Naive thymus-derived CD4-positive, alpha-beta T cell (primary cell): ENCODE results near the gene MBOAT2. TPM values are rescaled to one million over a fixed set of nuclear protein-coding genes. Genes with fewer than 3 reads are reported as not detected.

Experiments used
- ATAC-seq: fragments of 150-1000 bp; cut with Tn5 transposase; 2 replicates; pipeline ENCODE4 v1.10.0; 2021; ENCODE audit warnings: mild to moderate bottlenecking, moderate library complexity
- CTCF ChIA-PET: fragments of 350-600 bp; sonication (Branson Sonifier 250); formaldehyde crosslinking; loops from one replicate; lab custom pipeline; 2021; ENCODE audit warnings: antibody characterized with exemption; lab: Charles Lee
- POLR2A ChIA-PET: fragments of 350-600 bp; sonication (Branson Sonifier 250); formaldehyde crosslinking; loops from one replicate; lab custom pipeline; 2021; ENCODE audit warnings: antibody characterized with exemption, inconsistent platforms; lab: Charles Lee
- DNase-seq, 9 donors: peaks; one replicate each; pipeline versions ENCODE4 v3.0.0 to v3.0.0-alpha.2; 2020 to 2022; ENCODE audit warnings: mixed read lengths in 1 of 9
- H3K27ac ChIP-seq: one replicate; pipeline ENCODE4 v1.7.0; 2013; ENCODE audit warnings: mild to moderate bottlenecking, low read depth, low read length, moderate library complexity
- H3K27me3 ChIP-seq, 2 donors: one replicate each; pipeline ENCODE4 v1.7.0; 2013; ENCODE audit warnings: low read length in 2 of 2, mild to moderate bottlenecking in 2 of 2, moderate library complexity in 2 of 2; ENCODE audit not compliant: control insufficient read depth in 2 of 2, insufficient read depth in 2 of 2
- H3K36me3 ChIP-seq, 3 experiments: 1 replicate in 2 of 3; 2 replicates in 1 of 3; pipeline ENCODE4 v1.7.0; 2013; ENCODE audit warnings: low read length in 3 of 3, mild to moderate bottlenecking in 3 of 3, moderate library complexity in 1 of 3; ENCODE audit not compliant: insufficient read depth in 3 of 3, control insufficient read depth in 2 of 3
- H3K4me1 ChIP-seq, 2 donors: one replicate each; pipeline ENCODE4 v1.7.0; 2013; ENCODE audit warnings: low read length in 2 of 2, mild to moderate bottlenecking in 2 of 2, moderate library complexity in 1 of 2; ENCODE audit not compliant: control insufficient read depth in 2 of 2, insufficient read depth in 2 of 2
- H3K4me3 ChIP-seq: 2 replicates; pipeline ENCODE4 v1.7.0; 2013; ENCODE audit warnings: mild to moderate bottlenecking, low read length
- H3K9me3 ChIP-seq, 3 experiments: 1 replicate in 2 of 3; 2 replicates in 1 of 3; pipeline ENCODE4 v1.7.0; 2013; ENCODE audit warnings: low read length in 3 of 3; ENCODE audit not compliant: control insufficient read depth in 2 of 3
- H3K27ac Mint-ChIP-seq, 9 donors: one replicate each; pipeline ENCODE4 v1.8.0; 2020 to 2022; ENCODE audit warnings: mixed read lengths in 9 of 9, mild to moderate bottlenecking in 8 of 9, moderate library complexity in 5 of 9, inconsistent platforms in 2 of 9
- H3K27me3 Mint-ChIP-seq, 5 donors: one replicate each; pipeline ENCODE4 v1.8.0; 2021 to 2022; ENCODE audit warnings: mixed read lengths in 5 of 5, mild to moderate bottlenecking in 1 of 5
- H3K36me3 Mint-ChIP-seq, 5 donors: one replicate each; pipeline ENCODE4 v1.8.0; 2020 to 2022; ENCODE audit warnings: mixed read lengths in 5 of 5, mild to moderate bottlenecking in 3 of 5, inconsistent platforms in 1 of 5
- H3K4me1 Mint-ChIP-seq, 7 donors: one replicate each; pipeline ENCODE4 v1.8.0; 2020 to 2022; ENCODE audit warnings: mixed read lengths in 7 of 7, mild to moderate bottlenecking in 3 of 7, inconsistent platforms in 1 of 7
- H3K4me3 Mint-ChIP-seq, 10 donors: one replicate each; pipeline ENCODE4 v1.8.0; 2020 to 2022; ENCODE audit warnings: mild to moderate bottlenecking in 10 of 10, mixed read lengths in 10 of 10, moderate library complexity in 6 of 10, inconsistent platforms in 2 of 10
- H3K9me3 Mint-ChIP-seq, 11 donors: one replicate each; pipeline ENCODE4 v1.8.0; 2020 to 2022; ENCODE audit warnings: mixed read lengths in 11 of 11, mild to moderate bottlenecking in 4 of 11, inconsistent platforms in 1 of 11, moderate library complexity in 1 of 11
- intact Hi-C, 2 donors: fragments of 100-400 bp; cut with micrococcal nuclease; formaldehyde crosslinking; loops; one replicate each; pipeline ENCODE4 v1.15.1; 2023
- polyA plus RNA-seq, 2 donors: library from polyadenylated mRNA; unstranded; fragments of 300-500 nt; fragmentation: Illumina TruSeq; gene quantifications; one replicate each; pipeline ENCODE4 v1.2.3, GENCODE V29; 2021
- total RNA-seq, 6 experiments: library from RNA in 5 of 6; stranded (reverse) in 5 of 6; gene quantifications; 1 replicate in 5 of 6; 2 replicates in 1 of 6; pipeline ENCODE4 v1.2.3 and lab custom pipeline; 2021 to 2026

MBOAT2 gene
- total and polyA plus RNA-seq, 7 experiments from 2014 or later = 0.90 to 6.0 (median 1.9) TPM

GRCh38 chr2:8962890-8963289 is 40.6 kb downstream of the MBOAT2 start:
- POLR2A ChIA-PET = no interaction called here
- peaks cover 0 to 6% (median 0%) of the 10 kb centered on the region in 11 donors for H3K9me3 Mint-ChIP-seq
- H3K27me3 ChIP-seq = no peaks in the 10 kb centered on the region
- H3K4me3 Mint-ChIP-seq = no peak overlapping the region
- no peak for ATAC-seq
- no peaks in the 10 kb centered on the region for H3K36me3 Mint-ChIP-seq
- H3K36me3 ChIP-seq = no peaks in the 10 kb centered on the region
- H3K4me1 ChIP-seq = no peaks in the 10 kb centered on the region
- intact Hi-C loops = no loop called here
- no peaks in the 10 kb centered on the region for H3K4me1 Mint-ChIP-seq
- no peak overlapping the region for H3K27ac ChIP-seq
- CTCF ChIA-PET = no interaction called here
- DNase-seq = no peak
- H3K27me3 Mint-ChIP-seq = peaks cover 2 to 20% (median 17%) of the 10 kb centered on the region in 5 donors
- H3K9me3 ChIP-seq = no peaks in the 10 kb centered on the region
- H3K4me3 ChIP-seq = no peak overlapping the region
- no peak overlapping the region for H3K27ac Mint-ChIP-seq

- no peaks in the 10 kb centered on the region for H3K36me3 ChIP-seq
- H3K4me1 Mint-ChIP-seq = peaks cover 0 to 3% (median 0%) of the 10 kb centered on the region in 7 donors
- peak overlapping the region in 1 of 9 donors; percentile 56 for H3K27ac Mint-ChIP-seq
- no peaks in the 10 kb centered on the region for H3K4me1 ChIP-seq
- H3K9me3 ChIP-seq = peaks cover 0 to 15% (median 0%) of the 10 kb centered on the region in 3 experiments
- H3K9me3 Mint-ChIP-seq = peaks cover 3 to 25% (median 18%) of the 10 kb centered on the region in 11 donors
- H3K4me3 ChIP-seq = no peak overlapping the region
- H3K36me3 Mint-ChIP-seq = peaks cover 4 to 21% (median 14%) of the 10 kb centered on the region in 5 donors
- H3K4me3 Mint-ChIP-seq = no peak overlapping the region
- intact Hi-C loops = no loop called here
- no peak for ATAC-seq
- CTCF ChIA-PET = interaction anchor here (0.6 kb wide), 1 partner anchor 1753 kb away, joined by 4 read pairs; no protein-coding TSS in a partner anchor
- no peak overlapping the region for H3K27ac ChIP-seq
- peaks cover 0 to 31% (median 19%) of the 10 kb centered on the region in 5 donors for H3K27me3 Mint-ChIP-seq
- POLR2A ChIA-PET = no interaction called here
- H3K27me3 ChIP-seq = no peaks in the 10 kb centered on the region
- DNase-seq = no peak
These were observed 45.9 kb downstream of the MBOAT2 start for GRCh38 chr2:8957628-8958027.

- H3K36me3 Mint-ChIP-seq = peaks cover 8 to 27% (median 14%) of the 10 kb centered on the region in 5 donors
- CTCF ChIA-PET = no interaction called here
These were observed 46.7 kb downstream of the MBOAT2 start for GRCh38 chr2:8956774-8957173.

DNA sequence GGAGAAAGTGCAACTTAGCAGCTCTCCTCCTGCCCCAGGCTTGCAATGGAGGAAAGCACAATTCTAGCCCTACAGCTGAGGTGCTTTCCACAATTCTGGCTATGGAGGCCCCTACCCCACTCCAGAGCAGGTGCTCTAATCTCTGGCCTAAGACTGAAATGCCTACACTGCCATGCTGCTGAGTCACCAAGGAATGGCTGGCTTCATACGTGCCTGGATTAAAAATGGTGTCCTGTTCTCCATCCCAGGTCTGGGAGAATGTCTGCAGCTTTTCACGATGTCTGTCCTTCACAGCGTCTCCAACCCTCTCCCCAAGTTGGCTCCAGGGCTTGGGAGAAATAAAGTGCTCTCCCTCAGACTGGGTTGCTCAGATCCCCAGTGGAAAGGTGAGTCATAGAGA is 48.5 kb downstream of the MBOAT2 start:
- H3K27me3 Mint-ChIP-seq = peaks cover 0 to 45% (median 31%) of the 10 kb centered on the region in 5 donors
- Histone ChIP-seq H3K36me3 (no peaks in the 10 kb centered on the region), H3K4me1 (no peaks in the 10 kb centered on the region), H3K4me3 (no peak overlapping the region), H3K27ac (no peak overlapping the region), H3K9me3 (peaks cover 0 to 15% (median 0%) of the 10 kb centered on the region in 3 experiments), H3K27me3 (no peaks in the 10 kb centered on the region)
- no peak overlapping the region for H3K27ac Mint-ChIP-seq
- H3K4me3 Mint-ChIP-seq = no peak overlapping the region
- POLR2A ChIA-PET = no interaction called here
- intact Hi-C loops = no loop called here
- H3K36me3 Mint-ChIP-seq = peaks cover 8 to 31% (median 14%) of the 10 kb centered on the region in 5 donors
- no peak for ATAC-seq
- peaks cover 0 to 3% (median 0%) of the 10 kb centered on the region in 7 donors for H3K4me1 Mint-ChIP-seq
- DNase-seq = no peak
- peaks cover 3 to 50% (median 27%) of the 10 kb centered on the region in 11 donors for H3K9me3 Mint-ChIP-seq
- CTCF ChIA-PET = no interaction called here

More at GRCh38 chr2:8956774-8957173, 46.7 kb downstream of the MBOAT2 start:
- H3K27me3 Mint-ChIP-seq = peaks cover 0 to 40% (median 27%) of the 10 kb centered on the region in 5 donors
- H3K27me3 ChIP-seq = no peaks in the 10 kb centered on the region
- intact Hi-C loops = no loop called here
- no peaks in the 10 kb centered on the region for H3K36me3 ChIP-seq
- H3K4me1 ChIP-seq = no peaks in the 10 kb centered on the region
- H3K9me3 ChIP-seq = peaks cover 0 to 15% (median 0%) of the 10 kb centered on the region in 3 experiments
- no peak for DNase-seq
- no peak overlapping the region for H3K4me3 Mint-ChIP-seq
- no peak overlapping the region for H3K27ac ChIP-seq
- H3K9me3 Mint-ChIP-seq = peaks cover 3 to 34% (median 24%) of the 10 kb centered on the region in 11 donors
- H3K4me3 ChIP-seq = no peak overlapping the region
- H3K4me1 Mint-ChIP-seq = peaks cover 0 to 3% (median 0%) of the 10 kb centered on the region in 7 donors
- ATAC-seq = no peak
- H3K27ac Mint-ChIP-seq = no peak overlapping the region
- POLR2A ChIA-PET = no interaction called here

- ATAC-seq (no peak), DNase-seq (no peak)
- Mint-ChIP-seq H3K4me3 (no peak overlapping the region), H3K27ac (no peak overlapping the region), H3K4me1 (peaks cover 0 to 3% (median 0%) of the 10 kb centered on the region in 7 donors), H3K27me3 (peaks cover 6 to 49% (median 35%) of the 10 kb centered on the region in 5 donors), H3K36me3 (peaks cover 8 to 31% (median 14%) of the 10 kb centered on the region in 5 donors), H3K9me3 (peaks cover 3 to 55% (median 27%) of the 10 kb centered on the region in 11 donors)
- intact Hi-C loops = no loop called here
- Histone ChIP-seq H3K9me3 (peaks cover 0 to 15% (median 0%) of the 10 kb centered on the region in 3 experiments), H3K4me1 (no peaks in the 10 kb centered on the region), H3K4me3 (no peak overlapping the region), H3K27me3 (no peaks in the 10 kb centered on the region), H3K27ac (no peak overlapping the region), H3K36me3 (no peaks in the 10 kb centered on the region)
- POLR2A ChIA-PET = no interaction called here
- CTCF ChIA-PET = no interaction called here
These were observed 50.0 kb downstream of the MBOAT2 start for GRCh38 chr2:8953525-8953924.

GRCh38 chr2:8939486-8940114 is 63.9 kb downstream of the MBOAT2 start:
- Histone ChIP-seq H3K4me1 (no peaks in the 10 kb centered on the region), H3K9me3 (no peaks in the 10 kb centered on the region), H3K27ac (no peak overlapping the region), H3K36me3 (no peaks in the 10 kb centered on the region), H3K27me3 (no peaks in the 10 kb centered on the region), H3K4me3 (no peak overlapping the region)
- Mint-ChIP-seq H3K4me1 (no peaks in the 10 kb centered on the region), H3K4me3 (no peak overlapping the region), H3K27ac (no peak overlapping the region), H3K9me3 (peaks cover 0 to 3% (median 0%) of the 10 kb centered on the region in 11 donors), H3K27me3 (peaks cover 0 to 4% (median 0%) of the 10 kb centered on the region in 5 donors), H3K36me3 (peaks cover 0 to 5% (median 3%) of the 10 kb centered on the region in 5 donors)
- DNase-seq = no peak
- ChIA-PET CTCF (no interaction called here), POLR2A (no interaction called here)
- intact Hi-C loops = no loop called here
- no peak for ATAC-seq
